Activated gamma-delta T cell treated with anti-CD3 and anti-CD28 coated beads, Interleukin-2, amount 50 U/mL, for 16 hours (primary cell): Measurements from ENCODE around the gene WWOX.

Source experiments
- DNase-seq: peaks from one replicate; pipeline ENCODE4 v3.0.0-alpha.2; 2020; ENCODE audit warnings: low read depth

The WWOX gene

GRCh38 chr16:78274771-78275170 lies 175.3 kb downstream of the WWOX start:
- no peak for DNase-seq

- DNase-seq, result no peak
These were observed 176.0 kb downstream of the WWOX start for GRCh38 chr16:78275420-78275819.

- DNase-seq, result no peak
These were observed 178.0 kb downstream of the WWOX start for GRCh38 chr16:78277321-78278055.

GRCh38 chr16:78278056-78278450 lies 178.6 kb downstream of the WWOX start:
- no peak for DNase-seq

- DNase-seq, result no peak
These were observed 181.7 kb downstream of the WWOX start for GRCh38 chr16:78281115-78281514.

GRCh38 chr16:78283548-78284251 lies 184.2 kb downstream of the WWOX start:
- no peak for DNase-seq

- DNase-seq, result no peak
These were observed 184.9 kb downstream of the WWOX start for GRCh38 chr16:78284326-78284725.

GRCh38 chr16:78284957-78285434 lies 185.5 kb downstream of the WWOX start:
- no peak for DNase-seq

GRCh38 chr16:78285437-78285922 lies 186.0 kb downstream of the WWOX start:
- DNase-seq, result no peak

- no peak for DNase-seq
These were observed 186.6 kb downstream of the WWOX start for GRCh38 chr16:78286065-78286464.

GRCh38 chr16:78288888-78289287 lies 189.4 kb downstream of the WWOX start:
- no peak for DNase-seq

- DNase-seq, result no peak
These were observed 189.9 kb downstream of the WWOX start for GRCh38 chr16:78289373-78289772.

GRCh38 chr16:78289844-78290277 lies 190.4 kb downstream of the WWOX start:
- no peak for DNase-seq

GRCh38 chr16:78290395-78290794 lies 190.9 kb downstream of the WWOX start:
- DNase-seq, result no peak

GRCh38 chr16:78290872-78291591 lies 191.6 kb downstream of the WWOX start:
- no peak for DNase-seq

GRCh38 chr16:78291604-78292003 lies 192.2 kb downstream of the WWOX start:
- DNase-seq, result no peak

GRCh38 chr16:78292086-78292843 lies 192.8 kb downstream of the WWOX start:
- no peak for DNase-seq

- no peak for DNase-seq
These were observed 193.5 kb downstream of the WWOX start for GRCh38 chr16:78292844-78293380.

GRCh38 chr16:78294538-78295225 lies 195.2 kb downstream of the WWOX start:
- no peak for DNase-seq

GRCh38 chr16:78297066-78297666 lies 197.7 kb downstream of the WWOX start:
- DNase-seq, result no peak

- DNase-seq, result no peak
These were observed 199.5 kb downstream of the WWOX start for GRCh38 chr16:78298986-78299385.
